ENCODE measurements around the gene PSRC1.

PSRC1 gene

GRCh38 chr1:109257682-109258421 is 25.1 kb downstream of the PSRC1 start:
- no peak for DNase-seq (ENCODE audit: low read depth)

- no peak for DNase-seq (ENCODE audit: low read depth)
These were observed 25.8 kb downstream of the PSRC1 start for GRCh38 chr1:109256971-109257681.

- no peak for DNase-seq (ENCODE audit: low read depth)
These were observed 26.9 kb downstream of the PSRC1 start for GRCh38 chr1:109256085-109256484.

- DNase-seq (ENCODE audit: low read depth): no peak
These were observed 27.3 kb downstream of the PSRC1 start for GRCh38 chr1:109255678-109256077.

DNA sequence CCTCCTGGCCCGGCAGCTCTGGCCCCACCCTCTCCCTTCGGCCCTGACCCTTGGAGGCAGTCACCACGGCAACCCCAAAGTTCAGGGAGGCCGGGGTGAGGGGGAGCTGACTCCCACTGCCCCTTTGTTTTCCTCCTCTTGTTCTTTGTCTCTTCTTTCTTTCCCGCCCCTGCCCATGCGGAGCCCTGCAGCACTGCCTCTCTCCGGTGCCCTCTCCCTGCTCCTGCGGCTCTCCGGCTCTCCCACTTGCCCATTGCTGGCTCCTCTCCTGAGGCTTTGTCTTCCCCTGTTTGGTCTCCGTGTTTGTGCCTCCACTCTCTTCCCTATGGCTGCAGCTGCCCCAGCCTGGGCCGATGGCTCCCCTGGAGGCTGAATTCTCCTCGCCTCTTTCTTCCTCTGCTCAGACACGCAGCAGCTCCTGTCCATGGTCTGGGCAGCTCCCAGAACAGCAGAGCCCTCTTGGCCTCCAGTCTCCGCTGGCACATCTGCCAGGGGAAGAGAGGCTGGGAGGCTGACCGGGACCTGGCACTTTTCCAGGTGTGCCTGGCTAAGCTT is 27.8 kb downstream of the PSRC1 start:
- no peak for DNase-seq (ENCODE audit: low read depth)

- no peak for DNase-seq (ENCODE audit: low read depth)
These were observed 28.3 kb downstream of the PSRC1 start for GRCh38 chr1:109254621-109255096.

DNA sequence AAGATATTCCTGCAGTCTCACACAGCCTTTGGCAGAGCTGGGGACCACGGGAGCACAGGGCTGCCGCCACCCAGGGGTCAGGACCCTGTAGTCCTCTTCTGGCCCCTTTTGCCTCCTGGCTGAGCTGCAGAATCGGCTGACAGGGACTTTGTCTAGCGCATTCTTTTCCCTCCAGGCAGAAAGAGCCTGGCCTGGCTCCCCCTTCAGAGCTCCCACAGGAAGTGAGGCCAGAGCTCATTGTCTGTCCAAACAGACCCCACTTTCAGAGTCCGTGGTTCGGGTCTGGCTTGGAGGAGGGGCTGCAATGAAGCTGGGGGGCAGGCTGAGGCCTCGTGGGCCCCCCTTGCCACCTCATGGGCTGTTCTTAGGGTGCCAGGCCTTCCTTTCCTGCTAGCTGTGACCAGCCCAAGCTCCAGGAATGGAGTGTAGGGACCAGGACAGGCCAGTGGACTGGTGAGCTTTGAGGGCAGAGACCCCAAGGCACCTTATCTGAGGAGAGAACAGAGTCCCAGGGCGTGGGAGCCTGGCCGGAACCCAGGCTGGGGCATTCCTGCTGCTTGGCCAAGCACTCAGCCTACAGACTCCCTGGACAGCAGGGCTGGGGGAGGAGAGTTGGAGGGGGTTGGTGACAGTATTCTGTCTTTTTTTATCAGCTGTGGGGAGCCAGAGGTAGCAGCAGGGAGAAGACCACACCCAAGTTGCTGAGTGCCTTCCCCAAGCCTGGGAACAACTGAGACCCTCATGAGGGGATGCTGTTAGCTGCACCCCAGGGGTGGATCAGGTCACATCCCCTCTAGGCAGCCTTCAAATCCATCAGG is 28.9 kb downstream of the PSRC1 start:
- DNase-seq (ENCODE audit: low read depth): no peak

DNA sequence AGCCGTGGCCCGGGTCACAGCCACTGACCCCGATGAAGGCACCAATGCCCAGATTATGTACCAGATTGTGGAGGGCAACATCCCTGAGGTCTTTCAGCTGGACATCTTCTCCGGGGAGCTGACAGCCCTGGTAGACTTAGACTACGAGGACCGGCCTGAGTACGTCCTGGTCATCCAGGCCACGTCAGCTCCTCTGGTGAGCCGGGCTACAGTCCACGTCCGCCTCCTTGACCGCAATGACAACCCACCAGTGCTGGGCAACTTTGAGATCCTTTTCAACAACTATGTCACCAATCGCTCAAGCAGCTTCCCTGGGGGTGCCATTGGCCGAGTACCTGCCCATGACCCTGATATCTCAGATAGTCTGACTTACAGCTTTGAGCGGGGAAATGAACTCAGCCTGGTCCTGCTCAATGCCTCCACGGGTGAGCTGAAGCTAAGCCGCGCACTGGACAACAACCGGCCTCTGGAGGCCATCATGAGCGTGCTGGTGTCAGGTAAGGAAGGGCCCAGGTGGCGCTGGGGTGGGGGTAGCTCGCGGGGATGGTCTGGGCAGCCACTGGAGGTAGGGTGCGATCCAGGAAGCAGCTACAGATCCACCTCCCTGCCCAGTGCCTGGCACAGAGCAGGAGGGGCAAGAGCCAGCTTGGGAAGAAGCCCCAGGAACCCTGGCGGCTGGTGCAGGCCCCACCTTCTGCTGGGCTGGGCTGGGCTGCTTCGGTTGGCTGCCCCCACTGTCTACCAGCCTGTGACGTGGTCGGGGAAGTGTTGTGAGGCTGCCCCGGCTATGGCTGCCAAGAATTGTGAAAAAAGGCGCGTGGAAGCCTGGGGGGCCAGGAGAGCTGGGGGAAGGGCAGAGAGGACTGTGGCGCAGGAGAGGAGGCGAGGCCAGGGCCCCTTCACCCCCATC is 29.8 kb downstream of the PSRC1 start:
- no peak for DNase-seq (ENCODE audit: low read depth)

DNA sequence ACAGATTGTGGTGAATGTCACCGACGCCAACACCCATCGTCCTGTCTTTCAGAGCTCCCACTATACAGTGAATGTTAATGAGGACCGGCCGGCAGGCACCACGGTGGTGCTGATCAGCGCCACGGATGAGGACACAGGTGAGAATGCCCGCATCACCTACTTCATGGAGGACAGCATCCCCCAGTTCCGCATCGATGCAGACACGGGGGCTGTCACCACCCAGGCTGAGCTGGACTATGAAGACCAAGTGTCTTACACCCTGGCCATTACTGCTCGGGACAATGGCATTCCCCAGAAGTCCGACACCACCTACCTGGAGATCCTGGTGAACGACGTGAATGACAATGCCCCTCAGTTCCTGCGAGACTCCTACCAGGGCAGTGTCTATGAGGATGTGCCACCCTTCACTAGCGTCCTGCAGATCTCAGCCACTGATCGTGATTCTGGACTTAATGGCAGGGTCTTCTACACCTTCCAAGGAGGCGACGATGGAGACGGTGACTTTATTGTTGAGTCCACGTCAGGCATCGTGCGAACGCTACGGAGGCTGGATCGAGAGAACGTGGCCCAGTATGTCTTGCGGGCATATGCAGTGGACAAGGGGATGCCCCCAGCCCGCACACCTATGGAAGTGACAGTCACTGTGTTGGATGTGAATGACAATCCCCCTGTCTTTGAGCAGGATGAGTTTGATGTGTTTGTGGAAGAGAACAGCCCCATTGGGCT is 30.6 kb downstream of the PSRC1 start:
- DNase-seq (ENCODE audit: low read depth): no peak

GRCh38 chr1:109251277-109252166 is 31.4 kb downstream of the PSRC1 start:
- no peak for DNase-seq (ENCODE audit: low read depth)

GRCh38 chr1:109250454-109251276 is 32.3 kb downstream of the PSRC1 start:
- DNase-seq (ENCODE audit: low read depth): no peak

DNA sequence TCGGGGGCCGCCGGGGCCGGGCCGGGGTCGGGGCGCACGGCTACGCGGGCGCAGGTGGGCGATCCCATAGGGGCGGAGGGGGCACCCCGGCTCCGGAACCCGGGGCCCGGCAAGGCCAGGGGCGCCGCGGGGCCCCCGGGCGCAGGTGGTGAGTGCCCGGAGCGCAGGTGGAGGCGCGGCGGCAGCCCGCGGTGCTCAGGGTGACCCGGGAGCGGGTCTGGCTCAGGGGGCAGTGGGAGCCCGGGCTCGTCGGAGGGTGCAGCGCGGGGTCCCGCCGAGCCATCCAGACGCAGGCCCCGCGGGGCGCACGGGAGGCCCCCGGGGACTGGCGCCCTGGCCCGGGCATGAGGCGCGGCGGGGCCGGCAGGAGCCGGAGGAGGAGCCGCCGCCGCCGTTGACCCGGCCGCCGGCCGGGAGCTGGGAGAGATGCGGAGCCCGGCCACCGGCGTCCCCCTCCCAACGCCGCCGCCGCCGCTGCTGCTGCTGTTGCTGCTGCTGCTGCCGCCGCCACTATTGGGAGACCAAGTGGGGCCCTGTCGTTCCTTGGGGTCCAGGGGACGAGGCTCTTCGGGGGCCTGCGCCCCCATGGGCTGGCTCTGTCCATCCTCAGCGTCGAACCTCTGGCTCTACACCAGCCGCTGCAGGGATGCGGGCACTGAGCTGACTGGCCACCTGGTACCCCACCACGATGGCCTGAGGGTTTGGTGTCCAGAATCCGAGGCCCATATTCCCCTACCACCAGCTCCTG is 33.1 kb downstream of the PSRC1 start:
- no peak for DNase-seq (ENCODE audit: low read depth)

GRCh38 chr1:109248797-109249629 is 33.9 kb downstream of the PSRC1 start, which contains the start of gene CELSR2:
Gene CELSR2, plus strand, starts transcription at chr1:109249539. Its CDS starts 541 bp downstream, at chr1:109250080.
- DNase-seq (ENCODE audit: low read depth): peak; percentile 47

- no peak for DNase-seq (ENCODE audit: low read depth)
These were observed 34.5 kb downstream of the PSRC1 start for GRCh38 chr1:109248444-109248796.

- no peak for DNase-seq (ENCODE audit: low read depth)
These were observed 35.3 kb downstream of the PSRC1 start for GRCh38 chr1:109247401-109248365.

- DNase-seq (ENCODE audit: low read depth): no peak
These were observed 36.8 kb downstream of the PSRC1 start for GRCh38 chr1:109246141-109246551.
